Measurements from ENCODE around the gene CPLX4. TPM values are rescaled to one million over a fixed set of nuclear protein-coding genes. Genes with fewer than 3 reads are reported as not detected.

CPLX4 gene
- total RNA-seq, 2 experiments from 2014 or later, result not detected

- H3K27me3 Mint-ChIP-seq, result peaks cover 6% of the 10 kb centered on the region
- intact Hi-C loops (cut with DNase I, micrococcal nuclease), result no loop called here
- ATAC-seq (ENCODE audit: poor library complexity) (no peak), DNase-seq (no peak)
- H3K4me3 Mint-ChIP-seq, result no peak overlapping the region
- Histone ChIP-seq H3K36me3 (ENCODE audit: insufficient read depth, low read length) (peaks cover 12% of the 10 kb centered on the region), H3K4me3 (ENCODE audit: low read length) (no peak overlapping the region), H3K4me1 (ENCODE audit: insufficient read depth, low read length) (no peaks in the 10 kb centered on the region), H3K27me3 (ENCODE audit: control insufficient read depth in 1 of 2, insufficient read depth in 2 of 2, low read length in 2 of 2) (no peaks in the 10 kb centered on the region), H3K9me3 (ENCODE audit: control insufficient read depth in 1 of 2, insufficient read depth in 1 of 2, low read length in 2 of 2) (no peaks in the 10 kb centered on the region), H3K27ac (ENCODE audit: low read depth in 1 of 2, low read length in 2 of 2) (no peak overlapping the region)
- no peaks in the 10 kb centered on the region for H3K9me3 Mint-ChIP-seq
- CTCF ChIA-PET, result no interaction called here
- POLR2A ChIA-PET, result no interaction called here
- H3K27ac Mint-ChIP-seq, result no peak overlapping the region
- peaks cover 28% of the 10 kb centered on the region for H3K36me3 Mint-ChIP-seq (ENCODE audit: low read depth)
- H3K4me1 Mint-ChIP-seq (ENCODE audit: low read depth), result no peaks in the 10 kb centered on the region
- TF ChIP-seq CTCF (IDR thresholded peaks at IDR 0.05), result no peak
Observed at GRCh38 chr18:59324623-59324971, 6.1 kb upstream of the CPLX4 start.

- H3K4me1 Mint-ChIP-seq (ENCODE audit: low read depth), result no peaks in the 10 kb centered on the region
- Histone ChIP-seq H3K36me3 (ENCODE audit: insufficient read depth, low read length) (peaks cover 7% of the 10 kb centered on the region), H3K27me3 (ENCODE audit: control insufficient read depth in 1 of 2, insufficient read depth in 2 of 2, low read length in 2 of 2) (no peaks in the 10 kb centered on the region), H3K27ac (ENCODE audit: low read depth in 1 of 2, low read length in 2 of 2) (no peak overlapping the region), H3K4me1 (ENCODE audit: insufficient read depth, low read length) (no peaks in the 10 kb centered on the region), H3K9me3 (ENCODE audit: control insufficient read depth in 1 of 2, insufficient read depth in 1 of 2, low read length in 2 of 2) (no peaks in the 10 kb centered on the region), H3K4me3 (ENCODE audit: low read length) (no peak overlapping the region)
- peaks cover 6% of the 10 kb centered on the region for H3K27me3 Mint-ChIP-seq
- no peak for ATAC-seq (ENCODE audit: poor library complexity)
- intact Hi-C loops (cut with DNase I, micrococcal nuclease), result no loop called here
- H3K36me3 Mint-ChIP-seq (ENCODE audit: low read depth), result peaks cover 25% of the 10 kb centered on the region
- no peak overlapping the region for H3K27ac Mint-ChIP-seq
- no peak overlapping the region for H3K4me3 Mint-ChIP-seq
- no peak for DNase-seq
- TF ChIP-seq CTCF (IDR thresholded peaks at IDR 0.05), result no peak
- ChIA-PET CTCF (no interaction called here), POLR2A (no interaction called here)
- no peaks in the 10 kb centered on the region for H3K9me3 Mint-ChIP-seq
Observed at GRCh38 chr18:59323931-59324622, 5.6 kb upstream of the CPLX4 start.

- no peaks in the 10 kb centered on the region for H3K36me3 ChIP-seq (ENCODE audit: insufficient read depth, low read length)
- intact Hi-C loops (cut with DNase I, micrococcal nuclease), result loop anchor here in 1 of 2 experiments (5.0 kb wide), 1 partner anchor 71 kb away; no protein-coding TSS in a partner anchor
- no peaks in the 10 kb centered on the region for H3K9me3 ChIP-seq (ENCODE audit: control insufficient read depth in 1 of 2, insufficient read depth in 1 of 2, low read length in 2 of 2)
- ATAC-seq (ENCODE audit: poor library complexity), result no peak
- POLR2A ChIA-PET, result no interaction called here
- no peak for TF ChIP-seq CTCF (IDR thresholded peaks at IDR 0.05)
- H3K4me1 ChIP-seq (ENCODE audit: insufficient read depth, low read length), result peaks cover 8% of the 10 kb centered on the region
- Mint-ChIP-seq H3K27me3 (peaks cover 68% of the 10 kb centered on the region), H3K36me3 (ENCODE audit: low read depth) (no peaks in the 10 kb centered on the region), H3K4me1 (ENCODE audit: low read depth) (no peaks in the 10 kb centered on the region), H3K27ac (no peak overlapping the region), H3K9me3 (no peaks in the 10 kb centered on the region), H3K4me3 (no peak overlapping the region)
- H3K4me3 ChIP-seq (ENCODE audit: low read length), result no peak overlapping the region
- CTCF ChIA-PET, result interaction anchor here (7.6 kb wide), 1 partner anchor 90 kb away, joined by 67 read pairs; no protein-coding TSS in a partner anchor
- H3K27me3 ChIP-seq (ENCODE audit: control insufficient read depth in 1 of 2, insufficient read depth in 2 of 2, low read length in 2 of 2), result peaks cover 19 to 27% of the 10 kb centered on the region in 2 experiments
- no peak for DNase-seq
- no peak overlapping the region for H3K27ac ChIP-seq (ENCODE audit: low read depth in 1 of 2, low read length in 2 of 2)
Observed at GRCh38 chr18:59311631-59312030, 6.8 kb downstream of the CPLX4 start.
